H9 (cell line): Measurements from ENCODE around the gene PEMT. TPM values are rescaled to one million over a fixed set of nuclear protein-coding genes. Genes with fewer than 3 reads are reported as not detected.

Experiments
- DNase-seq: peaks from one replicate; pipeline ENCODE4 v3.0.0-alpha.2; 2017
- H2AFZ ChIP-seq: one replicate; pipeline ENCODE4 v1.6.1; 2013; ENCODE audit warnings: mild to moderate bottlenecking, low read length, control low read depth, moderate library complexity
- H2AK5ac ChIP-seq: 2 replicates; pipeline ENCODE4 v1.6.1; 2013; ENCODE audit warnings: low read length, control low read depth, mixed read lengths; ENCODE audit not compliant: insufficient read length
- H2BK120ac ChIP-seq: one replicate; pipeline ENCODE4 v1.6.1; 2013; ENCODE audit warnings: low read depth, mild to moderate bottlenecking, low read length, control low read depth, inconsistent platforms; ENCODE audit not compliant: poor library complexity, severe bottlenecking
- H2BK12ac ChIP-seq: 2 replicates; pipeline ENCODE4 v1.6.1; 2013; ENCODE audit warnings: low read length, control low read depth, mixed read lengths, low read depth; ENCODE audit not compliant: insufficient read length
- H2BK15ac ChIP-seq: 2 replicates; pipeline ENCODE4 v1.6.1; 2013; ENCODE audit warnings: low read depth, low read length, control low read depth
- H2BK20ac ChIP-seq: one replicate; pipeline ENCODE4 v1.6.1; 2013; ENCODE audit warnings: low read depth, mild to moderate bottlenecking, low read length, control low read depth, inconsistent platforms; ENCODE audit not compliant: poor library complexity, severe bottlenecking
- H2BK5ac ChIP-seq: 2 replicates; pipeline ENCODE4 v1.6.1; 2013; ENCODE audit warnings: low read length, control low read depth, mixed read lengths; ENCODE audit not compliant: insufficient read length
- H3K14ac ChIP-seq: 2 replicates; pipeline ENCODE4 v1.6.1; 2013; ENCODE audit warnings: low read length, control low read depth; ENCODE audit not compliant: insufficient read depth
- H3K18ac ChIP-seq: 2 replicates; pipeline ENCODE4 v1.6.1; 2013; ENCODE audit warnings: low read depth, mild to moderate bottlenecking, mixed read lengths, low read length, control low read depth; ENCODE audit not compliant: insufficient read length
- H3K23ac ChIP-seq: 2 replicates; pipeline ENCODE4 v1.6.1; 2013; ENCODE audit warnings: low read length, control low read depth, mixed read lengths, low read depth; ENCODE audit not compliant: insufficient read length
- H3K23me2 ChIP-seq: 2 replicates; pipeline ENCODE4 v1.6.1; 2013; ENCODE audit warnings: low read depth, mild to moderate bottlenecking, mixed read lengths, low read length, control low read depth; ENCODE audit not compliant: insufficient read length, poor library complexity, severe bottlenecking
- H3K27ac ChIP-seq: 2 replicates; pipeline ENCODE4 v1.5.1; 2013; ENCODE audit warnings: low read length, control low read depth, mixed read lengths, low read depth; ENCODE audit not compliant: insufficient read length
- H3K27me3 ChIP-seq: 2 replicates; pipeline ENCODE4 v1.6.1; 2013; ENCODE audit warnings: low read length, control low read depth, inconsistent platforms; ENCODE audit not compliant: insufficient read depth
- H3K4ac ChIP-seq: 2 replicates; pipeline ENCODE4 v1.6.1; 2013; ENCODE audit warnings: low read depth, mild to moderate bottlenecking, control low read depth, inconsistent platforms, low read length, moderate library complexity
- H3K4me1 ChIP-seq: 2 replicates; pipeline ENCODE4 v1.6.1; 2013; ENCODE audit warnings: low read length, control low read depth, inconsistent platforms; ENCODE audit not compliant: insufficient read depth
- H3K4me2 ChIP-seq: 2 replicates; pipeline ENCODE4 v1.6.1; 2013; ENCODE audit warnings: low read length, control low read depth, mixed read lengths; ENCODE audit not compliant: insufficient read length, insufficient read depth
- H3K56ac ChIP-seq: 2 replicates; pipeline ENCODE4 v1.6.1; 2013; ENCODE audit warnings: low read depth, mild to moderate bottlenecking, mixed read lengths, low read length, control low read depth; ENCODE audit not compliant: insufficient read length
- H3K79me1 ChIP-seq: 2 replicates; pipeline ENCODE4 v1.6.1; 2013; ENCODE audit warnings: low read depth, mild to moderate bottlenecking, moderate library complexity, low read length, control low read depth, inconsistent platforms; ENCODE audit not compliant: insufficient read depth, poor library complexity, severe bottlenecking
- H3K79me2 ChIP-seq: 2 replicates; pipeline ENCODE4 v1.6.1; 2013; ENCODE audit warnings: low read length, control low read depth, inconsistent platforms; ENCODE audit not compliant: insufficient read depth
- H3K9ac ChIP-seq: 2 replicates; pipeline ENCODE4 v1.6.1; 2013; ENCODE audit warnings: low read length, control low read depth, mixed read lengths; ENCODE audit not compliant: insufficient read length; ENCODE audit errors: extremely low read depth
- H3K9me3 ChIP-seq: one replicate; pipeline ENCODE4 v1.6.1; 2013; ENCODE audit warnings: low read depth, low read length, inconsistent platforms; ENCODE audit not compliant: control insufficient read depth
- H3T11ph ChIP-seq: one replicate; pipeline ENCODE4 v1.6.1; 2013; ENCODE audit warnings: mild to moderate bottlenecking, low read length, control low read depth, inconsistent platforms
- H4K20me1 ChIP-seq: one replicate; pipeline ENCODE4 v1.6.1; 2013; ENCODE audit not compliant: control insufficient read depth, insufficient read length, insufficient read depth
- H4K5ac ChIP-seq: 2 replicates; pipeline ENCODE4 v1.6.1; 2013; ENCODE audit warnings: low read depth, mild to moderate bottlenecking, mixed read lengths, low read length, control low read depth; ENCODE audit not compliant: insufficient read length
- H4K8ac ChIP-seq: replicated peaks from 2 replicates; pipeline ENCODE4 v1.6.1; 2013; ENCODE audit warnings: low read length, control low read depth, mixed read lengths, low read depth; ENCODE audit not compliant: insufficient read length
- H4K91ac ChIP-seq: 2 replicates; pipeline ENCODE4 v1.6.1; 2013; ENCODE audit warnings: low read depth, mild to moderate bottlenecking, moderate library complexity, mixed read lengths, low read length, control low read depth; ENCODE audit not compliant: insufficient read length
- H3K27ac Mint-ChIP-seq, 3 experiments: 2 replicates in 2 of 3; 3 replicates in 1 of 3; pipeline ENCODE4 v1.8.0; 2020 to 2021; ENCODE audit warnings: mixed read lengths in 3 of 3, mild to moderate bottlenecking in 1 of 3, moderate library complexity in 1 of 3
- H3K27me3 Mint-ChIP-seq: 2 replicates; pipeline ENCODE4 v1.8.0; 2021; ENCODE audit warnings: low read depth, mild to moderate bottlenecking, moderate library complexity, mixed read lengths
- H3K36me3 Mint-ChIP-seq, 3 experiments: 2 replicates in 2 of 3; 3 replicates in 1 of 3; pipeline ENCODE4 v1.8.0; 2020 to 2021; ENCODE audit warnings: low read depth in 3 of 3, mixed read lengths in 3 of 3; ENCODE audit not compliant: insufficient read depth in 1 of 3
- H3K4me1 Mint-ChIP-seq, 2 experiments: 2 replicates each; pipeline ENCODE4 v1.8.0; 2020; ENCODE audit warnings: mixed read lengths in 2 of 2
- H3K4me3 Mint-ChIP-seq, 2 experiments: 2 replicates in 1 of 2; 3 replicates in 1 of 2; pipeline ENCODE4 v1.8.0; 2020 to 2021; ENCODE audit warnings: mild to moderate bottlenecking in 2 of 2, mixed read lengths in 2 of 2, moderate library complexity in 1 of 2
- H3K9me3 Mint-ChIP-seq, 2 experiments: 2 replicates in 1 of 2; 3 replicates in 1 of 2; pipeline ENCODE4 v1.8.0; 2020; ENCODE audit warnings: mild to moderate bottlenecking in 2 of 2, mixed read lengths in 2 of 2, moderate library complexity in 1 of 2
- WGBS: extraction: QIAGEN DNeasy Blood & Tissue Kit; methylation state at CpG from one replicate; pipeline ENCODE4 v1.1.7; 2013; ENCODE audit warnings: missing lambda C conversion rate, low lambda C conversion rate, mixed read lengths; ENCODE audit not compliant: insufficient read length; ENCODE audit errors: extremely low coverage; 5-methylcytosine and 5-hydroxymethylcytosine counted together
- total RNA-seq: library from RNA; stranded (reverse); gene quantifications from 2 replicates; pipeline ENCODE4 v1.2.1, GENCODE V29; 2021
- TF ChIP-seq, protein P1 (sequence below): fragments of 200-600 bp; sonication (generic); conservative IDR thresholded peaks from 3 replicates; pipeline ENCODE4 v1.8.0; 2021; ENCODE audit warnings: antibody characterized with exemption, mild to moderate bottlenecking

The PEMT gene
- total RNA-seq, 1 experiment from 2014 or later = 63.2 TPM

DNA sequence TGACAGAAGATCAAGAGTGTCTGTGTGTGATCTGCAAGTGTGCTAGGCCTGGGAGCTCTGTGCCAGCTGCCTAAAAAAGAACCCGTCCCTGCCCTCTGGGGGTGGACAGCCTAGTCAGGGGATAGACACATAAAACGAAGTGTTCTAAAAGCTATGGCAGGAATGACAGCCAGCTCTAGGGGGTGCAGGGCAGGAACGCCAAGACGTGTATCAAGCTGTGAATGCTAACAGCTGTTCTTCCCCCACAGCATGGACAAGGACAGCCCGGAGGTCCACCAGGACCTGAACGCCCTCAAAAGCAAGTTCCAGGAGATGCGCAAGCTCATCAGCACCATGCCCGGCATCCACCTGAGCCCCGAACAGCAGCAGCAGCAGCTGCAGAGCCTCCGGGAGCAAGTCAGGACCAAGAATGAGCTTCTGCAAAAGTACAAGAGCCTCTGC lies 100.5 kb downstream of the PEMT start:
- Histone ChIP-seq H3K9me3 (no peaks in the 10 kb centered on the region), H3K4me1 (peaks cover 3% of the 10 kb centered on the region; the same call in 1 of the 2 replicates), H2BK20ac (no peak overlapping the region), H2BK15ac (no peak overlapping the region), H2BK12ac (no peak overlapping the region), H2AFZ (no peak overlapping the region), H3K18ac (no peak overlapping the region), H3K4me2 (no peak overlapping the region), H3K23me2 (peaks cover 16% of the 10 kb centered on the region), H3K9ac (no peak overlapping the region), H2BK120ac (no peak overlapping the region), H2AK5ac (no peak overlapping the region), H3K79me2 (no peaks in the 10 kb centered on the region), H3K56ac (no peak overlapping the region), H4K5ac (no peak overlapping the region), H3T11ph (no peak overlapping the region), H4K20me1 (no peaks in the 10 kb centered on the region), H3K14ac (no peak overlapping the region), H3K23ac (no peak overlapping the region), H3K79me1 (no peaks in the 10 kb centered on the region), H4K91ac (no peak overlapping the region), H4K8ac (no peak overlapping the region), H2BK5ac (no peak overlapping the region), H3K27me3 (peaks cover 8% of the 10 kb centered on the region; the same call in 1 of the 2 replicates), H3K27ac (no peak overlapping the region), H3K4ac (no peak overlapping the region)
- Mint-ChIP-seq H3K9me3 (no peaks in the 10 kb centered on the region), H3K27me3 (peaks cover 27% of the 10 kb centered on the region), H3K4me3 (no peak overlapping the region), H3K36me3 (peaks cover 20 to 50% (median 43%) of the 10 kb centered on the region in 3 experiments; a peak in 6 of 7 replicates), H3K4me1 (peaks cover 27 to 32% of the 10 kb centered on the region in 2 experiments), H3K27ac (no peak overlapping the region)
- DNase-seq = no peak
- TF ChIP-seq, protein P1, sequence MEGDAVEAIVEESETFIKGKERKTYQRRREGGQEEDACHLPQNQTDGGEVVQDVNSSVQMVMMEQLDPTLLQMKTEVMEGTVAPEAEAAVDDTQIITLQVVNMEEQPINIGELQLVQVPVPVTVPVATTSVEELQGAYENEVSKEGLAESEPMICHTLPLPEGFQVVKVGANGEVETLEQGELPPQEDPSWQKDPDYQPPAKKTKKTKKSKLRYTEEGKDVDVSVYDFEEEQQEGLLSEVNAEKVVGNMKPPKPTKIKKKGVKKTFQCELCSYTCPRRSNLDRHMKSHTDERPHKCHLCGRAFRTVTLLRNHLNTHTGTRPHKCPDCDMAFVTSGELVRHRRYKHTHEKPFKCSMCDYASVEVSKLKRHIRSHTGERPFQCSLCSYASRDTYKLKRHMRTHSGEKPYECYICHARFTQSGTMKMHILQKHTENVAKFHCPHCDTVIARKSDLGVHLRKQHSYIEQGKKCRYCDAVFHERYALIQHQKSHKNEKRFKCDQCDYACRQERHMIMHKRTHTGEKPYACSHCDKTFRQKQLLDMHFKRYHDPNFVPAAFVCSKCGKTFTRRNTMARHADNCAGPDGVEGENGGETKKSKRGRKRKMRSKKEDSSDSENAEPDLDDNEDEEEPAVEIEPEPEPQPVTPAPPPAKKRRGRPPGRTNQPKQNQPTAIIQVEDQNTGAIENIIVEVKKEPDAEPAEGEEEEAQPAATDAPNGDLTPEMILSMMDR = no peak
- WGBS = no CpG with 5 or more reads among the region's 10 CpGs
